Activated CD8-positive, alpha-beta memory T cell treated with anti-CD3 and anti-CD28 coated beads, Interleukin-2, amount 50 U/mL, for 24 hours (primary cell): Measurements from ENCODE around the gene C2orf81.
A peak's percentile ranks its signal among the peaks of the same experiment; 100 is the strongest.
"Not testable (repeated sequence)": the region's sequence is repeated elsewhere in the genome, so short reads cannot be mapped to it uniquely, and the experiment has no call there.

Source experiments
- DNase-seq: peaks from one replicate; pipeline ENCODE4 v3.0.0-alpha.2; 2020; ENCODE audit errors: extremely low read depth

Gene C2orf81

GRCh38 chr2:74421221-74421870, at the start of gene C2orf81, which contains the start of gene WDR54:
TSS of gene C2orf81 (minus strand) at chr2:74421619. CDS start at chr2:74421560, 59 bp downstream.
TSS of gene WDR54 (plus strand) at chr2:74421730. CDS start at chr2:74422154, 424 bp downstream.
- DNase-seq: peak; percentile 74

- not testable (repeated sequence) for DNase-seq
These were observed 49.3 kb upstream of the C2orf81 start for GRCh38 chr2:74470742-74471141.

DNA sequence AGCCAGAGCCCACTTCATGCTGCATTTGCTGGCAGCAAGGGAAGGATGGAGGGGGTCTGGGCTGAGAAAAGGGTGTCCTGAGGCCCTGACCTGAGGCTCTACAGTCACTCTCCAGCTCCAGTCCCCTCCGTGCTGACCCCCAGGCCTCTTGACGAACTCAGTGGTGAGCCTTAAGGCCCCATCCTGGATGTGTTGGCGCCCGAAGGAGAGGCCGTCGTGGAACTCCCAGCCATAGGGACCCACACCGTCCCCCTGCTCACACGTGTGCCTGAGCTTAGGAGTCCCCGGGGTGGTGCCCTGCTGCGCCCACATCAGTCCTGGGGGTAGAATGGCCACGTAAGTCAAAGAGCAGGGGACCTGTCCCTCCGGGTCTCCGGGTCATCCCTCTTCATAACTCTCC, 43.0 kb upstream of the C2orf81 start:
- DNase-seq: no peak

DNA sequence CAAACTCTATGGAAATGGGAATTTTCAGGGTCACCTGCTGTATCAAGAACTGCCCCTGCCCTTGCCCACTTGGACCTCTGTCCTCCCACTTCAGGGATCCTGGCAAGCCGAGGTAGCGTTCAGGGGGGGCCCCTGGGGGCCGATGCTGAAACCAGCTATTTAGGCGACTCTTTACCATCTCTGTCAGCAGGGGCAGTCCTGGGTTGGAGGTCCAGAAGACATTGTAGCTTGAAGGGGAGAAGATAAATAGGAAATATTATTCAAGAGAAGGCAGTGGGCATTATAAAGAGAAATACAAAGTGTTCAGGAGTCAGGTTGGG, 41.3 kb upstream of the C2orf81 start:
- DNase-seq: no peak

GRCh38 chr2:74462054-74462785, 40.8 kb upstream of the C2orf81 start:
- no peak for DNase-seq

GRCh38 chr2:74461187-74462053, 40.0 kb upstream of the C2orf81 start:
- DNase-seq: no peak

- DNase-seq: not testable (repeated sequence)
These were observed 38.8 kb upstream of the C2orf81 start for GRCh38 chr2:74460187-74460586.

DNA sequence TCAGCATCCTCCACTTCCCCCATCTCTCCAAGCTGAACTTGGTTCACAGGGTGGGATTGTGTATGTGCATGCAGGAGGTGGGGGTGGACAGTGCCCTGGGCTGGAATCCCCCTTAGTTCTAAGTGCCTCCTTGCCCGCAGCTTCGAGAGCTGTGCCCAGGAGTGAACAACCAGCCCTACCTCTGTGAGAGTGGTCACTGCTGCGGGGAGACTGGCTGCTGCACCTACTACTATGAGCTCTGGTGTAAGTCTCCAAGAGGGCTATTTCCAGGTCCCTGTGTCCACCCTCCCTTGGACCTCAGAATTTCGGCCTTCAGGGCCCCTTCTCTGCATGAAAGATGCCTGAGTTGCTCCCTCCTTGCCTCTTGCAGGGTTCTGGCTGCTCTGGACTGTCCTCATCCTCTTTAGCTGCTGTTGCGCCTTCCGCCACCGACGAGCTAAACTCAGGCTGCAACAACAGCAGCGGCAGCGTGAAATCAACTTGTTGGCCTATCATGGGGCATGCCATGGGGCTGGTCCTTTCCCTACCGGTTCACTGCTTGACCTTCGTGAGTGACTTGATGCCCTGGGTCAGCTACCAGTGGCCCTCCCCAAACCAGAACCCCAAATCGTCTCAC, 38.2 kb upstream of the C2orf81 start:
- DNase-seq: not testable (repeated sequence)

DNA sequence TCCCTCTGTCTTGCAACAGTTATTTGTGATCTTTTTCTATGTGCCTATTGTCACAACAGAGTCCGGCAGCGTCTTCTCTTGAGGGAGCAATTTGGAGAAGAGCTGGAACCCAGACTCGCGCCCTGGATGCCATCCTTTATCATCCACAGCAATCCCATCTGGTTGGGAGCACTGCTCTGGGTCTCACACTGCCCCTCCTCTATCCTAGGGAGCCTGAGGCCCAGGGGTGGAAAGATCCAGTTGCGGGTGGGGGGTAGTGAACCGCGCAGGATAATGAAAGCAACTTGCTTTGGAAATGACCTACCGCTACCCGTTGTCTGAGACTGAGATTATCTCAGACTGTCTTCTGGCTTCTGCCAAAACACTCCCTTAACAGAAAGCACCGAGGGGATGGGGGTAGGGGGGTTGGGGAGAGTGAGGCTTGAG, 37.5 kb upstream of the C2orf81 start:
- DNase-seq: no peak

GRCh38 chr2:74458132-74458937, 36.9 kb upstream of the C2orf81 start, which contains the start of gene WBP1:
TSS of gene WBP1 (plus strand) at chr2:74458438. CDS start at chr2:74458603, 165 bp downstream.
- DNase-seq: peak; percentile 99

GRCh38 chr2:74457549-74458131, 36.2 kb upstream of the C2orf81 start:
- peak; percentile 61 for DNase-seq

DNA sequence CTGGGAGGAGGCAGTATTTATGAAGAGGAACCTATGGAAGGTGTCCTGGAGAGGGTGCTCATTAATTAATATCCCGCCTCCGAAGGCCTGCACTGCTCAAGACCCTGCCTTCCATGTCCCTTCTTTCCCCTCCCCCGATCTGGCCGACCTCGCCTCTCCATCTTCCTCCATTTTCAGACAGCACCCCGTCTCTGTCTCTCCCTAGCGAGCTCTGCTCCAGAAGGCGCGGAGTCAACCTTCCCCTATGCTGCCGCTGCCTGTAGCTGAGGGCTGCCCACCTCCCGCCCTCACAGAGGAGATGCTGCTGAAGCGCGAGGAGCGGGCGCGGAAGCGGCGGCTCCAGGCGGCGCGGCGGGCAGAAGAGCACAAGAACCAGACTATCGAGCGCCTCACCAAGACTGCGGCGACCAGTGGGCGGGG, 35.7 kb upstream of the C2orf81 start:
- no peak for DNase-seq

DNA sequence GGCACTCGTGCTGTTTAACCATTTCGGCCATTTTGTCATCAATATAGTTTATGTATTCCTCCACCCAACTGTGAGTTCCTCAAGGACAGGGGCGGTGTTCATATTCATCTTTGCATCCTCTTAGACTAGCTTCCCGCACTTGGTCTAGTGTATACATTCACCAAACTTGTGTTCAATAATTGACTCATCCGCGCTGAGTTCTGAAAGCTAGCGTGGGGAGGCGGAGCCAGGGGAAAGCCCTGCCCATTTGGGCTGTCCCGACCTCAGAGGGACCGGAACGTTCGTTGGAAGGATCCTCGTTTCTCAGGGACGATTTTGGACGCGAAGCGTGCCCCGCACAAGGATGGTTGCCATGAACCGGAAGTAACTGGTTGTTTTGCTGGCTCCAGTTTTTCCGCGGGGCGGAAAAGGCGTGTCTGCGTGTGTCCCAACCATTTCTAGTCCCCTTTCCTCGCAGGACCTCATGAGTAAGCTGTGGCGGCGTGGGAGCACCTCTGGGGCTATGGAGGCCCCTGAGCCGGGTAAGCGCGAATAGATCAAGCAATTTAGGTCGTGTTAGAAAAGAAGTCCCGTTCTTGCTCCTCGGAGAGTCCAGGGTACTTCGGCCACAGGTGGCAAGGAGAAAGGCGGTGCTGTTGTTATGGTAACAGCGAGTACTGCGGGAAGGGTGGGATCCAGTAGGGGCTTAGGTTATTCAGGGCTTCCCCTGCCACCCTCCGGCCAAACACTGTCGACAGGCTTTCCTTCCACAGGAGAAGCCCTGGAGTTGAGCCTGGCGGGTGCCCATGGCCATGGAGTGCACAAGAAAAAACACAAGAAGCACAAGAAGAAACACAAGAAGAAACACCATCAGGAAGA, 33.5 kb upstream of the C2orf81 start, which contains the start of gene INO80B:
Gene INO80B (plus strand): TSS at position 434 of the 858 bp plus-strand sequence. CDS start 30 bp downstream, at position 464.
- DNase-seq: peak; percentile 95

DNA sequence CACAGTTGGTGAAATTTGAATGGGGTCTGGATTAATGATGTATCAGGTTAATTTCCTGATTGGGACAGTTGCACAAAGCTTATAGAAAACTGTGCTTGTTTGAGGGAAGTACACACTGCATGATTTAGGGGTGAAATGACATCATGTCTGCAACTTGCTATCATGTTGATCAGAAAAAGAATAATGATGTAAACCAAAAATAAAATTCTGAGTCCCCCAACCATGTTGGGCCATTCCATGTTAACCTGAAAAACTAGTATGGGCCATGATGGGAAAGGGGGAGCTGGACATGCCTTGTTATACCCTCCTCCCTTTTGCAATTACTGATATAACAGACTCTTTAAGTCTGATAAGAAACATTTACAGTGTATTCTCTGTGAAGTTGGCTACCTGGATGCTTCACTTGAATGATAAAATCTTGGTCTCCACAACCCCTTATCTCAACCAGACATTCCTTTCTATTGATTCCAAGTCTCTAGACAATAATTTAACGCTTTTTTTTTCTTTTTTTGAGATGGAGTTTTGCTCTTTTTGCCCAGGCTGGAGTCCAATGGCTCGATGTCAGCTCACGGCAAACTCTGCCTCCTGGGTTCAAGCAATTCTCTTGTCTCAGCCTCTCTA, 29.3 kb upstream of the C2orf81 start:
- DNase-seq: no peak

- no peak for DNase-seq
These were observed 27.4 kb upstream of the C2orf81 start for GRCh38 chr2:74448771-74449170.

DNA sequence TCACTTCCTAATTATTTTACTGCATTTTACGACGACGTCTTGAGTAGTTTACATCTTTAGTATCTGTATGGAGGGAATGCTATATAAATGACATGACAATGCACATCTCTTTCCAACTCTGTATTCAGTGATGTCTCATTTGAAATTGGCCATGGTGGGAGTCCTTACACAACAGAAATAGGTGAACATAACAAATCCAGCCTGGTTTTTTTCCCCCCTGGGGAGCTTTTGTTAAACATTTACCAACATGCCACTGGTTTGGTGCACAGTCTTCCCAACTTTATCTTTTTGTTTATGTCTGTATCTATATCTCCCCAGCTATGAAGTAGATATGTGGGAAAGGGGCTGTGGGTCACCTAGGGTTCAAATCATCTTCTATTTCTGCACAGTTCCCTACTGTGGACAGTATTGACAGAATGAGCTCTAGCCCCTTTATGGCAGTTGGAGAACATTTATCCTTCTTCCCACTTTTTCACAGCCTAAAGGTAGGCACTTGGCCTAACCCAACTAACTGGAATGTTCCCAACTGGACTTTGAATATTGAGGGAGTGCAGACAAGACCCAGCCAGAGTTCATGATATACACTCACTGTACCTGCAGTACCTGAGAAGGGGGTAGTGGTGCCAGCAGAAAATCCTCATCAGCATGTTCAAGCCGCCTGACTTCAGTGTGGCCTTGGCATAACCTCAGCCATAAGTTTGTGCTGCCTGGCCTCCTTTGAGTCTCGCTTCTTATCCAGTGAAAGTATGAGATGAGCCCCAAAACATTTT, 26.0 kb upstream of the C2orf81 start:
- DNase-seq: no peak

DNA sequence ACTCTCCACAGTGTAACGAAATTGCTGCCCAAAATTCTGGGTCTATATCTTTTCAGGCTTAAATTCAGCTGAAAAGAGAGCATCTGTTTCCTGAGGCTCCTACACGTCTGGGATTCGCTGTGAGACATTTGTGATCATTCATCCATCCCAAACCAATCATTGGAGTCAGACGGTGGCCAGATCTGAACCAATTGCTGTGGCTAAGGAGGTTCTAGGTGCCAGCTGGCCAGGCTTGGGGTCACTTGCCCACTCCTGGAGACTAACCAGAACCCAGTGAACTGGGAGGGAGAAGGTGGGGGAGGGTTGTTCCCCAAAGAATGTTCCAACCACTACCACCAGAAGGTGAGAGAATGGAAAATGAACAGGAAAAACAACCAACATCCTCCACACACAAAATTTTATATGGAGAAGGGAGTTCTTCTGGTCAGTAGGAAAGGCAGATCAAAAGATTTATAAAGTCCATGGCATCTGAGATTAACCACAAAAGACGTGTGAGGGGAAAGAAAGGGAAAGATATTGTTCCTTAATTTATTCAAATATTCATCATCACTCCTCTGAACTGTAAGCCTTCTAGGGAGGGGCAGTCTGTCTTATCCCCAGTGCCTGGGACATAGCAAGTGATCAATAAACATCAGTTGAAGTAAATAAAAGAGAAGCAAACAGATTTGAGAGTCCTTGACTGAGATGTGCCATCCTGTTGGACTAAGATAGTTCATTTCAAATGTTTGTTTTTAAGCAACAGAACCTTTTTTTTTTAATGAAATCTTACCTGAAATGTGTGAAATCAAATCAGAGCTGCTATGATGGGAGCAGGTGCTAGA, 23.3 kb upstream of the C2orf81 start:
- DNase-seq: no peak
